HS-5 (cell line): ENCODE measurements around the gene NENF.

Experiments
- DNase-seq: peaks from one replicate; pipeline ENCODE4 v3.0.0-alpha.2; 2012; ENCODE audit warnings: low read depth

Gene NENF

DNA sequence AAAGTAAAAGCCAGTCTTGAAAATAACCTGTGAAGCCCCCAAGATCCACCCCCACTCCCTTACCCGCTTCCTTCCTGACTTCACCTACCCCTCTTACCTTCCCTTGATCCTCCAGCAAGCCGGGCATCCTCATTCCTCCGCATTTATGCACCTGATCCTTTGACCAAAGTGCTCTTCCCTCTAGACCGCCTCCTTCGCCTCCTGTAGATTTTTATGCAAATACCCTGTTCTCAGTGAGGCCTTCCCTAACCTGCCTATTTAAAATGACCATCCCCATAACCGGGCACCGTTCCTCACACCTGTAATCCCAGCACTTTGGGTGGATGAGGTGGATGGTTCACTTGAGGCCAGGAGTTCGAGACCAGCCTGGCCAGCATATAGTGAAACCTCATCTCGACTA, 1.1 kb upstream of the NENF start:
- DNase-seq = no peak

DNA sequence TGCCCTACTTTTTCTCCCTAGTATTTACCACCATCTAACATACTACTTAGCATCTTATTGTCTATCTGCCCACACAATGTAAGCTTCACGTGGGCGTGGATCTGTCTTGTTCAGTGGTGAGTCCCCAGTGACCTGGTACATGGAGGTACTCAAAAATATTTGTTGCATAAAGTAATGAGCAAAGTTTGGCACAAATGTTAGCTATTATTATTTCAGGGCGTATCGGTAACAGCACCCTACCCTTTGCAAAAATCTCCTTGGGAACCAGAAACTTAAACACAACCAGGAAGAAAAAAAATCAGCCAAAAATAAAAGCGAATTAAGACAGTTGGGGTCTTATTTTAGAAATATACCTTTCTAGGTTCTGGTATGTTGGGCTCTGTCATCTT, 454 bp upstream of the NENF start:
- peak; percentile 9 for DNase-seq

- no peak for DNase-seq
Observed at GRCh38 chr1:212433577-212434462, 1.1 kb downstream of the NENF start.

GRCh38 chr1:212434992-212435391, 2.3 kb downstream of the NENF start:
- DNase-seq = no peak

DNA sequence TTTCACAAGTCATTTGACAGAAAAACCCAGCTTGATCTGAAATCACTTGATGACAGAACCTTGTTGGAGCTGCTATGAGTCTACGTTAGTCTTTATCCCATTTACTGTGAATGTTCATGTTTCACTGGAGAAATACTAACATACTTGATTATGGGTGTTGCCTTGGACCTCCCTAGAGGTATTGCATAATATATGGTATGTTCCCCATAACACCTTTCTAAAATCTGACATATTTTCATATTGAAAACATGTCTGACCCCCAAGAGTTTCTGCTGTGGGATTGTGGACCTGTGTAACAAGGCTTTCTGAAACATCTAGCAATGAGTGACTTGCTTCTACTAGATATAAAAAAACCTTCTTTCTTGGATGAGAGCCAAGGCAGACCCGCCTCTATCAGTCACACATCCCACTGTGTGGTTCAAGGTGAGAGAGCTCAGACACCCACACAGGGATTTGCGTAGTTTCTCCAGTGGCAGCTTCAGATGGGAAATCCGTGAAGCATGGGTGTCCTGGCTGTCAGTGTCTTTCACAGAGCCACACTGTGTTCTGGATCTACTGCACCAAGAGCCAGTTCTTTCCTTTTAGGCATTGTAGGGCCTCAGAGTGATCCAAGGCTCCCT, 4.6 kb downstream of the NENF start:
- DNase-seq = no peak

GRCh38 chr1:212438831-212439237, 6.1 kb downstream of the NENF start:
- DNase-seq = no peak

GRCh38 chr1:212440419-212440818, 7.7 kb downstream of the NENF start:
- no peak for DNase-seq

DNA sequence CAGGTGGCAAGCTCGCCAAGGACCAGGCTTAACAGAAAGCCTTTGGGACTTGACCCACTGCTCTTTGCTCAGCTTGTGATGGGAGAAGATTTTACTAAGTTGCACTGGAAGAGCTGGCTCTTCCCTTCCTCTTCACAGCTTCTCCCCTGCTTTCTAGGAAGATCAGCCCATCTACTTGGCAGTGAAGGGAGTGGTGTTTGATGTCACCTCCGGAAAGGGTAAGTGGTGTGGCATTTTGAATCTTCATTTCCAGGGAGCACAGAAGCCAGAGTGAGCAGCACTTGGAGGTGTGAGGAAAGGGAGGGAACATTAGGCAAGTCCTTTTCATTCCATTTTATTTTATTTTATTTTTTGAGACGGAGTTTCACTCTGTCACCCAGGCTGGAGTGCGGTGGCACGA, 9.7 kb downstream of the NENF start:
- DNase-seq = no peak

- DNase-seq = no peak
Observed at GRCh38 chr1:212446333-212446732, 13.6 kb downstream of the NENF start.

DNA sequence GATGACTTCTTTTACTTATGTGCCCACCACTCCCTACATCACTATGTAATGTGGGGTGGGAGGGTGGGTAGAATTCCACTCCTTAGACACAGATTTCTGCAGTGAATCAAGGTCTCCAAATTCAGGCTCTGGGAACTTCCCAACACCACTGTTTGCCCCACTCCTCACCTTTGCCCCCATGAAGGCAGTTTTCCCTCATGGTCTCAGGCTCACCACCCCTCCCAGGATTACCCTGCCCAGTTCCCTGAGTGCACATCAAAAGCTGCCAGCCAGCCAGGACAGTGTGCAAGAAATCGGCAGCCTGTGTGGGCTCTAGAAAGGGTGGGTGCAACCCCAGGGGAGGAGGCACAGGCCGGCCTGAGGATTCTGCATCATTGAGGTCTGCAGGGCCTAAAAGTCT, 14.8 kb downstream of the NENF start:
- DNase-seq = no peak

- DNase-seq = no peak
Observed at GRCh38 chr1:212450331-212450881, 17.7 kb downstream of the NENF start.

DNA sequence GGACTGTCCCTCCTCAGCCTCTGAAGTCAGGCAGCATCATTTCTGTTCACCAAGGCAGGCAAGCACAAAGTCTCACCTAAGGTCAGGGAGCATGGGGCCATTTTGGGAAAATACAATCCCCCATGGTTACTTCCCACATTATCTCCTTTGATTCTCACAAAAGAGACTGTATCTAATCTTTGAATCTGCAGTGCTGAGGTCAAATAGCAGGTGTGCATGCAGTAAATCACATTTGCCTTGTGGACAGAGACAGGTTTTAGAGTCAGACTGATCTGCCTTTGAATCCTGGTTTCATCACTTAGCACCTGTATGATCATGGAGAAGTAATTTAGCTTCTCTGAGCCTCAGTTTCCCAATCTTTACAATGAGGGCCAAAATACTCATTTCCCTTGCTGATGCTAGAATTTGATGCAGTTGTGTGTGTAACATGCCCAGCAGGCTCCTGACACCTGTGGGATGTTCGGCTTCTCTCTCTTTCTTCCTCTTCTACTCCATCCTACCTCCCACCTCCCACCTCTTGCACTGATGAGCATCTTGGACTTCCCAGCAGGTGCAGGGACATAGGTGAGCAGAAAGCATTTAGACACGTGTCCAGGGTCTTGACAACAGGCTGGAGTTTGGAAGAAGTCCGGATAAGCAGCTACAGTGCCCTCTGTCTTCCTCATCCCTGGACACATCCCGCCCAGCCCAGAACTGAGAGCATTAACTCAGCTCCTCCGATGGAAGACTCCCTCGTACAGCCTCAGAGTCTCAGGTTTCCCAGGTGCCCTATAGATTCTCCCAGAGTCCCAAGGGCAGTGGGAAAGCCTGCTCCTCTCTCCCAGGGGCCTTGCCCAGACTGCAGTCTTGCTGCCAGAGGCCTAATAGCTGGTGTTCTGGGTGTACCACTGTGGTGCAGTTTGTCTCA, 18.9 kb downstream of the NENF start:
- no peak for DNase-seq

- no peak for DNase-seq
Observed at GRCh38 chr1:212452323-212453155, 19.8 kb downstream of the NENF start.

GRCh38 chr1:212453156-212453857, 20.6 kb downstream of the NENF start:
- DNase-seq = no peak

DNA sequence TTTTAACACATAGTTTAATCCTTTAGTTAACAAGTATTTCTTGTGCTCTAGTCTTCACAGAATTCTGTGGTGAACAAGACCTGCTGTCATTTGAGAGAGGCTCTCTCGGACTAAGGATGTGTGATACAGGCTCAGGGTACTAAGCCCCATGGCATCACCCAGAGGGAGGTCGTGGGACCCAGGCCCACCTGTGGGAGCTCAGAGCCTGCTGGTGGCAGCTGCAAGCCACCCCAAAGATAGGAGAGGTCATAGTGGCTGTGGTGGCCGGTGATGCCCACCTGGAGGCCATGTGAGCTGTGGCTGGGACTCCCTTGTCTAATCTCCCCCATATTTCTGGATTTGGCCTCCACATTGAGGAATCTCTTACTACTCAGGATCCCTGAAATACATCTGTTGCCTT, 22.0 kb downstream of the NENF start:
- no peak for DNase-seq

DNA sequence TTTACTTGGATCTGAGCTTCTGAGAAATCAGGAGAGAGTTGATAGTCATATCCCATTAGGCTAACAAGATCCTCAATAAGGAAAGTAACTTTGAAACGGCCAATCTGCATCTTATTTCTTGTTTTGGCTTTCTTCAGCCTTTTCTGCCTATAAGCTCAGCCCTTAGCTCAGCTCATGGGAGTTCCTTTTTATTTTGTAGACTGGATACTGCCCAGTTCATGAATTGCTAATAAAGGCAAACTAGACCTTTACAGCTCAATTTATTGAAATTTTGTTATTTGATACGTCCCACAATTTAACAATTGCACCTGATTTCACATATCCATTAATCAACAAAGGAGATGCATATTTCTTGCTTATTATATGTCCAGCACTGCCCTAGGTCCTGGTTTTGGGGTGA, 22.7 kb downstream of the NENF start:
- no peak for DNase-seq

DNA sequence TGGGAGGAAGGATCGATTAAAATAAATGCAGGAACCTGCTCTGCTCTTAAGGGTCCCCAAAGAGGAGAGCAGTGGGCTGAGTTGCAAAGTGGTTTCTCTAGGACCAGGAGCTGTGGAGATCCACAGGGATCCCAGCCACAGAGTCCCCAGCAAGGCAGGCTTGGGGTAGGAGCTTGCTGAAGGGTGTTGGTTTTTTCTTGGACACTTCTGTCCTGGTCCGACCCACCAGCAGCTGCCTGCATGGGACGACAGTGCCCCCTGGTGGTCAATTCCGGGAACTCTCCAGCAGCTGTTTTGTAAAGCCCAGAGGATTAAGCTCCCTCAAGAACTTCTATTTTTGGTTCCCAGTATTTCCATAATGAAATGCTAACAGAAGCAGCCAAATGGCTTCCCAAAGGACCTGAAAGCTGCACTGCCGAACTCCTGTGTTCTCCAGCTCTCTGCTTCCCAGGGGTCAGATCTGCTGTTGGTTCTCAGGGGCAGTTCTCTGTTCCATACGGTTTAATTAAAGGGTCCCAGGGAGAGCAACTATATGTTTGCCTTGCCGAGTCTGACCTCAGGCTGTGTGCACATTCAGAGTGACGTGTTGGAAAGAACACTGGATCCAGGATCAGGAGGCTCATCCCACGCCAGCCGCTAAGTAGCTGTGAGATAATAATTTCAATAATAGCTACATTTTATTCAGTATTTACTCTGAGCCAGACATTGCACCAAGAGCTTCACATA, 23.2 kb downstream of the NENF start:
- DNase-seq = no peak

- no peak for DNase-seq
Observed at GRCh38 chr1:212457740-212458338, 25.1 kb downstream of the NENF start.

DNA sequence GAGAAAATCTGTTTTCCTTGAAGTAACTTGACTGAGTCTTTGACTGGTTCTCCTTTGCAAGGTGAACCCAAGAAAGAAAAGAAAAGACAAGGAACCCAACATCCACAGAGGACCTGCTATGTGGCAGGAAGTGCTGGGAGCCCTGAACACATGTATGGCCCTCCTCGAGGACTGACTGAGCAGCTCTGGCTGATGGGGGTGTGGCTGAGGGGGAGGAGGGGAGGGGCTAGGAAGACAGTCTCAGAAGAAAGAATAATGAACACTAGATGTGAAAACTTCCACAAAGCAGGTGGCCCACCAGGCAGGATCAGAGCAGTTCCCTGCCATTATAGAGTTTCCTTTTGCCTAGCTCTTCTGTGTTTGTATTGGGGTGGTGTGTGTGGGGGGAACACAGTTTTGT, 26.1 kb downstream of the NENF start:
- DNase-seq = no peak

GRCh38 chr1:212459656-212460055, 26.9 kb downstream of the NENF start:
- no peak for DNase-seq
